Mesenchymal stem cell (in vitro differentiated cells and primary cell): ENCODE results near the gene MISP.

Experiments
- DNase-seq: peaks from one replicate; pipeline ENCODE4 v3.0.0-alpha.2; 2013
- H2AFZ ChIP-seq: one replicate; pipeline ENCODE4 v1.6.1; 2013; ENCODE audit warnings: low read depth, mild to moderate bottlenecking, control low read depth, inconsistent platforms, low read length, moderate library complexity
- H2AK5ac ChIP-seq: 2 replicates; pipeline ENCODE4 v1.6.1; 2013; ENCODE audit warnings: low read length, moderate library complexity, mild to moderate bottlenecking, inconsistent platforms; ENCODE audit not compliant: severe bottlenecking
- H2BK120ac ChIP-seq: one replicate; pipeline ENCODE4 v1.6.1; 2013; ENCODE audit warnings: low read depth, mild to moderate bottlenecking, inconsistent platforms, low read length, moderate library complexity
- H2BK12ac ChIP-seq, 2 experiments: one replicate each; pipeline ENCODE4 v1.6.1; 2013; ENCODE audit warnings: inconsistent platforms in 2 of 2, low read length in 2 of 2, mild to moderate bottlenecking in 2 of 2, moderate library complexity in 2 of 2, control low read depth in 1 of 2
- H2BK15ac ChIP-seq: one replicate; pipeline ENCODE4 v1.6.1; 2013; ENCODE audit warnings: mild to moderate bottlenecking, low read depth, inconsistent platforms; ENCODE audit not compliant: poor library complexity, severe bottlenecking
- H2BK5ac ChIP-seq: 2 replicates; pipeline ENCODE4 v1.6.1; 2013; ENCODE audit warnings: low read depth, mild to moderate bottlenecking, low read length, control low read depth, inconsistent platforms; ENCODE audit not compliant: poor library complexity, severe bottlenecking
- H3K14ac ChIP-seq, 2 experiments: one replicate each; pipeline ENCODE4 v1.6.1; 2013; ENCODE audit warnings: inconsistent platforms in 2 of 2, low read length in 2 of 2, control low read depth in 1 of 2, mild to moderate bottlenecking in 1 of 2, moderate library complexity in 1 of 2
- H3K18ac ChIP-seq, 2 experiments: one replicate each; pipeline ENCODE4 v1.6.1; 2013; ENCODE audit warnings: inconsistent platforms in 2 of 2, low read length in 2 of 2, control low read depth in 1 of 2, low read depth in 1 of 2, mild to moderate bottlenecking in 1 of 2
- H3K23ac ChIP-seq, 2 experiments: one replicate each; pipeline ENCODE4 v1.6.1; 2013; ENCODE audit warnings: inconsistent platforms in 2 of 2, low read length in 2 of 2, mild to moderate bottlenecking in 2 of 2, moderate library complexity in 2 of 2, control low read depth in 1 of 2
- H3K27ac ChIP-seq: 2 replicates; pipeline ENCODE4 v1.5.1; 2013; ENCODE audit warnings: mild to moderate bottlenecking, moderate library complexity, low read length, control low read depth, inconsistent platforms; ENCODE audit not compliant: poor library complexity, severe bottlenecking
- H3K27me3 ChIP-seq, 2 experiments: 2 replicates each; pipeline versions ENCODE4 v1.6.1 to v1.7.0; 2013; ENCODE audit warnings: low read length in 2 of 2, mild to moderate bottlenecking in 2 of 2, moderate library complexity in 2 of 2, control low read depth in 1 of 2, inconsistent platforms in 1 of 2; ENCODE audit not compliant: control insufficient read depth in 1 of 2, insufficient read depth in 1 of 2
- H3K36me3 ChIP-seq, 2 experiments: 2 replicates each; pipeline versions ENCODE4 v1.6.1 to v1.7.0; 2013; ENCODE audit warnings: low read length in 2 of 2, control low read depth in 1 of 2, inconsistent platforms in 1 of 2, low read depth in 1 of 2, mild to moderate bottlenecking in 1 of 2; ENCODE audit not compliant: insufficient read depth in 2 of 2, control insufficient read depth in 1 of 2
- H3K4ac ChIP-seq, 2 experiments: one replicate each; pipeline ENCODE4 v1.6.1; 2013; ENCODE audit warnings: inconsistent platforms in 2 of 2, low read length in 2 of 2, mild to moderate bottlenecking in 2 of 2, moderate library complexity in 2 of 2, control low read depth in 1 of 2, low read depth in 1 of 2
- H3K4me1 ChIP-seq: 2 replicates; pipeline ENCODE4 v1.6.1; 2013; ENCODE audit warnings: low read depth, low read length, control low read depth; ENCODE audit not compliant: control insufficient read depth, insufficient read depth
- H3K4me2 ChIP-seq: 2 replicates; pipeline ENCODE4 v1.6.1; 2013; ENCODE audit warnings: low read length, mild to moderate bottlenecking, inconsistent platforms; ENCODE audit not compliant: poor library complexity, severe bottlenecking
- H3K4me3 ChIP-seq, 2 experiments: 2 replicates each; pipeline versions ENCODE4 v1.5.1 to v1.7.0; 2013; ENCODE audit warnings: low read length in 2 of 2, mild to moderate bottlenecking in 2 of 2, control low read depth in 1 of 2, low read depth in 1 of 2; ENCODE audit not compliant: insufficient read depth in 1 of 2
- H3K79me1 ChIP-seq: replicated peaks from 2 replicates; pipeline ENCODE4 v1.6.1; 2013; ENCODE audit warnings: mild to moderate bottlenecking, control low read depth, low read length, inconsistent platforms; ENCODE audit not compliant: poor library complexity, severe bottlenecking
- H3K9ac ChIP-seq: 2 replicates; pipeline ENCODE4 v1.7.0; 2013; ENCODE audit warnings: mild to moderate bottlenecking, low read length, moderate library complexity
- H3K9me3 ChIP-seq: 2 replicates; pipeline ENCODE4 v1.7.0; 2013; ENCODE audit warnings: mild to moderate bottlenecking, low read length; ENCODE audit not compliant: control insufficient read depth
- H4K8ac ChIP-seq: one replicate; pipeline ENCODE4 v1.6.1; 2013; ENCODE audit warnings: inconsistent platforms, mild to moderate bottlenecking, low read length, moderate library complexity
- H4K91ac ChIP-seq: one replicate; pipeline ENCODE4 v1.6.1; 2013; ENCODE audit warnings: mild to moderate bottlenecking, low read length, inconsistent platforms
- WGBS: methylation state at CpG from one replicate; pipeline ENCODE4 v1.1.7; 2013; ENCODE audit warnings: mixed read lengths; 5-methylcytosine and 5-hydroxymethylcytosine counted together

The MISP gene

GRCh38 chr19:715347-715746 lies 35.6 kb upstream of the MISP start:
- Histone ChIP-seq H3K4ac (no peak overlapping the region), H3K9me3 (peaks cover 6% of the 10 kb centered on the region), H4K91ac (no peak overlapping the region), H3K18ac (no peak overlapping the region), H2AK5ac (no peak overlapping the region), H3K36me3 (peaks cover 5 to 27% of the 10 kb centered on the region in 2 experiments), H3K9ac (no peak overlapping the region), H4K8ac (no peak overlapping the region), H2BK120ac (no peak overlapping the region), H3K4me2 (no peak overlapping the region), H2BK12ac (no peak overlapping the region), H3K14ac (no peak overlapping the region), H3K23ac (no peak overlapping the region), H3K27me3 (no peaks in the 10 kb centered on the region), H3K4me1 (peaks cover 23% of the 10 kb centered on the region), H3K79me1 (peaks cover 24% of the 10 kb centered on the region), H2BK5ac (no peak overlapping the region), H2AFZ (no peak overlapping the region), H3K27ac (no peak overlapping the region), H2BK15ac (no peak overlapping the region), H3K4me3 (no peak overlapping the region)
- DNase-seq, result no peak
- WGBS, result 95% methylated on average over 3 of the region's 3 CpGs

GRCh38 chr19:718251-718951 lies 32.5 kb upstream of the MISP start:
- Histone ChIP-seq H3K23ac (no peak overlapping the region), H3K14ac (no peak overlapping the region), H3K9me3 (peaks cover 6% of the 10 kb centered on the region), H3K79me1 (peaks cover 31% of the 10 kb centered on the region), H3K27me3 (no peaks in the 10 kb centered on the region), H4K91ac (no peak overlapping the region), H2AK5ac (no peak overlapping the region), H3K9ac (peak overlapping the region; percentile 43), H2BK5ac (no peak overlapping the region), H3K27ac (no peak overlapping the region), H3K36me3 (peaks cover 5 to 35% of the 10 kb centered on the region in 2 experiments), H3K4me3 (no peak overlapping the region), H4K8ac (no peak overlapping the region), H3K4me2 (no peak overlapping the region), H3K18ac (no peak overlapping the region), H2BK12ac (no peak overlapping the region), H2AFZ (no peak overlapping the region), H3K4me1 (peaks cover 26% of the 10 kb centered on the region), H3K4ac (no peak overlapping the region), H2BK15ac (no peak overlapping the region), H2BK120ac (no peak overlapping the region)
- DNase-seq, result no peak
- WGBS, result 73% methylated on average over 23 of the region's 23 CpGs

- Histone ChIP-seq H3K27me3 (no peaks in the 10 kb centered on the region), H3K4me3 (no peak overlapping the region), H3K23ac (no peak overlapping the region), H3K14ac (peak overlapping the region in 1 of 2 experiments; percentile 23), H2BK15ac (no peak overlapping the region), H2BK12ac (no peak overlapping the region), H4K91ac (no peak overlapping the region), H3K18ac (no peak overlapping the region), H3K4ac (no peak overlapping the region), H2AK5ac (peak overlapping the region; percentile 17), H3K4me2 (no peak overlapping the region), H2BK5ac (no peak overlapping the region), H3K27ac (no peak overlapping the region), H3K4me1 (peaks cover 26% of the 10 kb centered on the region), H4K8ac (no peak overlapping the region), H2BK120ac (no peak overlapping the region), H3K36me3 (peaks cover 5 to 35% of the 10 kb centered on the region in 2 experiments), H3K79me1 (peaks cover 34% of the 10 kb centered on the region), H2AFZ (no peak overlapping the region), H3K9ac (peak overlapping the region; percentile 64), H3K9me3 (peaks cover 6% of the 10 kb centered on the region)
- 88% methylated on average over 46 of the region's 54 CpGs for WGBS
- DNase-seq, result no peak
These were observed 31.9 kb upstream of the MISP start for GRCh38 chr19:718991-719512.

GRCh38 chr19:719636-720344 lies 31.1 kb upstream of the MISP start:
- no peak overlapping the region for H2BK5ac ChIP-seq
- H3K4me2 ChIP-seq, result no peak overlapping the region
- H2AFZ ChIP-seq, result no peak overlapping the region
- no peak for DNase-seq
- no peak overlapping the region for H2AK5ac ChIP-seq
- no peak overlapping the region for H2BK120ac ChIP-seq
- peaks cover 26% of the 10 kb centered on the region for H3K4me1 ChIP-seq
- peak overlapping the region; percentile 64 for H3K9ac ChIP-seq
- peaks cover 35% of the 10 kb centered on the region for H3K79me1 ChIP-seq
- H3K27ac ChIP-seq, result no peak overlapping the region
- peaks cover 5 to 32% of the 10 kb centered on the region in 2 experiments for H3K36me3 ChIP-seq
- H3K18ac ChIP-seq, result no peak overlapping the region
- WGBS, result 89% methylated on average over 40 of the region's 79 CpGs
- H3K4ac ChIP-seq, result no peak overlapping the region
- H4K8ac ChIP-seq, result no peak overlapping the region
- no peak overlapping the region for H3K23ac ChIP-seq
- peaks cover 6% of the 10 kb centered on the region for H3K9me3 ChIP-seq
- H2BK15ac ChIP-seq, result no peak overlapping the region
- H4K91ac ChIP-seq, result no peak overlapping the region
- H3K14ac ChIP-seq, result no peak overlapping the region
- no peak overlapping the region for H2BK12ac ChIP-seq
- H3K27me3 ChIP-seq, result no peaks in the 10 kb centered on the region
- peak overlapping the region in 1 of 2 experiments; percentile 61 for H3K4me3 ChIP-seq
